Psoas muscle (tissue), 8 donors: ENCODE measurements around the gene INTS15. TPM values are rescaled to one million over a fixed set of nuclear protein-coding genes. Genes with fewer than 3 reads are reported as not detected.

ENCODE experiments used
- ATAC-seq, 4 donors: fragments of 200-7000 bp; cut with Tn5 transposase; one replicate each; pipeline ENCODE4 v1.9.1; 2020; ENCODE audit warnings: moderate library complexity in 3 of 4, mild to moderate bottlenecking in 2 of 4
- DNase-seq, 2 donors: peaks; one replicate each; pipeline ENCODE4 v3.0.0-alpha.2; 2020
- H3K27ac ChIP-seq: fragments of 200-600 bp; one replicate; pipeline ENCODE4 v1.8.0; 2022
- H3K27me3 ChIP-seq, 3 donors: fragments of 200-600 bp in 1 of 3; one replicate each; pipeline versions ENCODE4 v1.6.1 to v1.8.0; 2013 to 2022; ENCODE audit warnings: low read length in 2 of 3, mild to moderate bottlenecking in 2 of 3, moderate library complexity in 1 of 3; ENCODE audit not compliant: insufficient read depth in 3 of 3
- H3K36me3 ChIP-seq, 2 donors: fragments of 200-600 bp in 1 of 2; one replicate each; pipeline versions ENCODE4 v1.6.1 to v1.8.0; 2013 to 2022; ENCODE audit warnings: low read depth in 1 of 2, mild to moderate bottlenecking in 1 of 2, moderate library complexity in 1 of 2; ENCODE audit not compliant: insufficient read depth in 1 of 2
- H3K4me1 ChIP-seq: fragments of 200-600 bp; one replicate; pipeline ENCODE4 v1.8.0; 2022
- H3K4me3 ChIP-seq: fragments of 200-600 bp; one replicate; pipeline ENCODE4 v1.8.0; 2022; ENCODE audit warnings: mild to moderate bottlenecking
- H3K9me3 ChIP-seq: fragments of 200-600 bp; one replicate; pipeline ENCODE4 v1.8.0; 2022
- WGBS, 3 donors: extraction: QIAGEN DNeasy Blood & Tissue Kit; methylation state at CpG; one replicate each; pipeline versions ENCODE4 v1.1.6 to v1.1.7; 2013; 5-methylcytosine and 5-hydroxymethylcytosine counted together
- intact Hi-C, 2 donors: fragments of 100-400 bp; cut with DNase I; formaldehyde crosslinking; loops; one replicate each; pipeline versions ENCODE4 v1.11.0 to v1.14.2; 2022
- polyA plus RNA-seq, 3 donors: library from polyadenylated mRNA; stranded (reverse); fragments of 200-250 nt; gene quantifications; one replicate each; pipeline ENCODE4 v1.2.3, GENCODE V29; 2013
- total RNA-seq, 4 donors: library from RNA; stranded (reverse); fragmentation: NEBNext Ultra II Directional in 2 of 4; extraction: Animal tissue kit (Norgen Biotek cat#: 25700) in 2 of 4; gene quantifications; one replicate each; pipeline versions ENCODE4 v1.2.1 to v1.2.4, GENCODE V29; 2021 to 2023
- TF ChIP-seq, protein P1 (sequence below): fragments of 200-600 bp; IDR thresholded peaks from one replicate; pipeline ENCODE4 v1.8.0; 2022; ENCODE audit warnings: antibody characterized with exemption
- donor health status: healthy with polysubstance abuse.
- donor health status: DM: no; HTN: no; CAD: no; lungs with moderate emphysema.
- donor health status: Bipolar disorder and iron deficiency.
- donor health status: healthy.
- donor health status: DM: yes; HTN: yes; CAD: no.
- donor health status: DM: no; HTN: no; CAD: no.
- donor health status: DM: no; HTN: no; CAD: no.
- donor health status: DM: yes; HTN: yes; CAD: no.

The INTS15 gene
- total and polyA plus RNA-seq, 7 donors: 14.1 to 46.0 (median 24.0) TPM

DNA sequence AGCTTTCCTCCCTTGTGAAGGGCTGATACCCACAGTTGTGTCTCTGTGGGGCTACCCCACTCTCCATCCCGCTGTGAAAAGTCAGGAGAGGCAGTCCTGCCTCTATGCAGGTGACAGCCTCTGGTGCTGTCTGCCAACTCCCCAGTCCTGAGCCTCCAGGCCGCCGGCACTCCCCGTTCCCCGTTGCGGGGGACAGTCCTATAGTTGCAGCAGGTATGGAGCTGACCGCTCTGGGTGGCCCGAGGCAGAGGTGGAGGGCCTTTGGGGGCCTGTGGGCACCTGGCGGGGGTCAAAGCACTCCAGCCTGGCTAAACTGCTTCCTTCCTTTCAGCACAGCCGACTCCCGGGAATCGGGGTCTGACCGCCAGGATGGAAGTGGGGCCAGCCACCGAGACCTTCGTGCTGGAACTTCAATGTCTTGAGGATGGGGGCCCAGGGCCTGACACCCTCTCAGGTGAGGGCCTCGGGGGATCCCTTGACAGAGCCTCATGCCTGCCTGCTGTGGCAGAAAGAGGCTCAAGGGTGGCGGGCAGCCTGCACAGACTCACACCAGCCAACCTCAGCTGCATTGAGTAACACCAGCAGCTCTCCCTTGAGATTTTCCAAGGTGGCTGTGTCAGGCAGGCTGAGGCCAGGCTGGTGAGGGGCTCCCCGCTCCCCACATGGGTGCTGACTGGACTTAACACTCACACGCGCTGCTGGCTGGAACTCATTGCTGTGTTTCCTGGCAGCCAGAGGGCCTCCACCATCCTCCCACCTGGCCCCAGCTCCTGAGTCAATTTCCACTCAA, 27.2 kb downstream of the INTS15 start:
- Histone ChIP-seq H3K27me3 (no peaks in the 10 kb centered on the region), H3K4me1 (peaks cover 3% of the 10 kb centered on the region), H3K27ac (no peak overlapping the region), H3K4me3 (no peak overlapping the region), H3K9me3 (no peaks in the 10 kb centered on the region), H3K36me3 (peaks cover 0 to 9% of the 10 kb centered on the region in 2 donors)
- intact Hi-C loops: no loop called here
- TF ChIP-seq, protein P1, sequence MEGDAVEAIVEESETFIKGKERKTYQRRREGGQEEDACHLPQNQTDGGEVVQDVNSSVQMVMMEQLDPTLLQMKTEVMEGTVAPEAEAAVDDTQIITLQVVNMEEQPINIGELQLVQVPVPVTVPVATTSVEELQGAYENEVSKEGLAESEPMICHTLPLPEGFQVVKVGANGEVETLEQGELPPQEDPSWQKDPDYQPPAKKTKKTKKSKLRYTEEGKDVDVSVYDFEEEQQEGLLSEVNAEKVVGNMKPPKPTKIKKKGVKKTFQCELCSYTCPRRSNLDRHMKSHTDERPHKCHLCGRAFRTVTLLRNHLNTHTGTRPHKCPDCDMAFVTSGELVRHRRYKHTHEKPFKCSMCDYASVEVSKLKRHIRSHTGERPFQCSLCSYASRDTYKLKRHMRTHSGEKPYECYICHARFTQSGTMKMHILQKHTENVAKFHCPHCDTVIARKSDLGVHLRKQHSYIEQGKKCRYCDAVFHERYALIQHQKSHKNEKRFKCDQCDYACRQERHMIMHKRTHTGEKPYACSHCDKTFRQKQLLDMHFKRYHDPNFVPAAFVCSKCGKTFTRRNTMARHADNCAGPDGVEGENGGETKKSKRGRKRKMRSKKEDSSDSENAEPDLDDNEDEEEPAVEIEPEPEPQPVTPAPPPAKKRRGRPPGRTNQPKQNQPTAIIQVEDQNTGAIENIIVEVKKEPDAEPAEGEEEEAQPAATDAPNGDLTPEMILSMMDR: no peak
- ATAC-seq (no peak), DNase-seq (no peak)
- WGBS, 3 donors: 87 to 91% (median 87%) methylated on average over 20 of the region's 20 CpGs

DNA sequence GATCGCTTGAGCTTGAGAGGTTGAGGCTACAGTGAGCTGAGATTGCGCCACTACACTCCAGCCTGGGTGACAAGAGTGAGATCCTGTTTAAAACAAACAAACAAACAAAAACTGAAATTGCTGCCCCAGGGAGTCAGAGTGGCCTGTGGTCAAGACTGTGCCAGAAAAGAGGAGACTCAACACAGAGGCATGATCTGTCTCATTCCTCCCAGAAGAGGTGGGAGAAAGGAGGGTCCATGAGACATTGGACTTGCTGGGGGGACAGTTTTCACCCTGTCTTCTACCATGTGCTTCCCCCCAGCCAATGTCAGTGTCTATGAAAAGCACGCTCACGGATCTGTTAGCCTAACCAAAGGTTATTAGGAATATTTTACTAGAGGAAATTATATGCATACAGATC, 28.8 kb downstream of the INTS15 start:
- DNase-seq (no peak), ATAC-seq (no peak)
- Histone ChIP-seq H3K36me3 (peaks cover 0 to 18% of the 10 kb centered on the region in 2 donors), H3K4me3 (no peak overlapping the region), H3K9me3 (no peaks in the 10 kb centered on the region), H3K27me3 (no peaks in the 10 kb centered on the region), H3K4me1 (peaks cover 3% of the 10 kb centered on the region), H3K27ac (no peak overlapping the region)
- TF ChIP-seq, protein P1: no peak
- 71 to 84% (median 83%) methylated on average over 4 of the region's 4 CpGs for WGBS, 3 donors
- intact Hi-C loops: no loop called here

DNA sequence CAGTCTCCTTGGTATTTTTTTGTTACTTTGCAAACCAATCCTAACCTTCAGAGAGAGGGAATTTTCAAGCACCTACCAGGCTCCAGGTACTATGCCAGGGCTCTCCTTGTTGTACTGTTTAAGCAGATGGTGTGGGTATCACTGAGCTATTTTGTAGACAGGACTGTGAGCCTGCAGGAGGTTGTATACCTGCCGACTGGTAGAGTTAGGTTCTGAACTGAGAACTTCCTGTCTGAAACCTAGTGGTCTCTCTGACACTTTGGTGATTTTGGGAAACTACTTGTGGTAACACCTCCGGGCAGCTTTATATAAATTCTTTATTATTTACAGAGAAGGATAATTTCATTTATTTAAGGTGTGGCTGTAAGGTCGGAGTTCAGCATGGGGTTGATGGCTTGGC, 30.1 kb downstream of the INTS15 start:
- intact Hi-C loops: no loop called here
- 89 to 92% (median 90%) methylated on average over 3 of the region's 3 CpGs for WGBS, 3 donors
- no peak for ATAC-seq
- TF ChIP-seq, protein P1: no peak
- Histone ChIP-seq H3K9me3 (no peaks in the 10 kb centered on the region), H3K27me3 (no peaks in the 10 kb centered on the region), H3K36me3 (peaks cover 0 to 21% of the 10 kb centered on the region in 2 donors), H3K4me3 (no peak overlapping the region), H3K4me1 (peaks cover 3% of the 10 kb centered on the region), H3K27ac (no peak overlapping the region)
- no peak for DNase-seq

DNA sequence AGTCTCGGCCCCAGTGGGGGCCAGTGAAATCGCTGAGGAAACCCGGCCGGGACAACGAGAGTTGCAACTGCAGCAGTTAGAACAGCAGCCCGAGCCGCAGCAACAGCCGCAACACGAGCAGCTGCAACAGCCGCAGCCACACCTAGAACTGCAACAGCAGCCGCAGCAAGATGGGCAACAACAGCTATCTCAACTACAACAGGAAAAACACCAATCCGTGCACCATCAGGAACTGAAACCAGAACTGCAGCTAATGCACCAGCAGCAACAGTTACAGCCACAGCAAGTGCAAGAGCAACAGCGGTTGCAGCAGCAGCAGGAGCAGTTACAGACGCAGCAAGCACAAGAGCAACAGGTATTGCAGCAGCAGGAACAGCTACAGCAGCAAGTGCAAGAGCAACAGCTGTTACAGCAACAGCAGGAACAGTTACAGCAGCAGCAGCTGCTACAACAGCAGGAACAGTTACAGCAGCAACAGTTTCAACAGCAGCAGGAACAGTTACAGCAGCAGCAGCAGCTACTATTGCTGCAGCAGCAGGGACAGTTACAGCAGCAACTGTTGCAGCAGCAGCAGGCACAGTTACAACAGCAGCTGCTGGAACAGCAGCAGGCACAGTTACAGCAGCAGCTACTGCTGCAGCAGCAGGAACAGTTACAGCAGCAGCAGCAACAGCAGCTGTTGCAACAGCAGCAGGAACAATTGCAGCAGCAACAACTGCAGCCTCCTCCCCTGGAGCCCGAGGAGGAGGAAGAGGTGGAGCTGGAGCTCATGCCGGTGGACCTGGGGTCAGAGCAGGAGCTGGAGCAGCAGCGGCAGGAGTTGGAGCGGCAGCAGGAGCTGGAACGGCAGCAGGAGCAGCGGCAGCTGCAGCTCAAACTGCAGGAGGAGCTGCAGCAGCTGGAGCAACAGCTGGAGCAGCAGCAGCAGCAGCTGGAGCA, 31.6 kb downstream of the INTS15 start:
- Histone ChIP-seq H3K36me3 (peaks cover 0 to 21% of the 10 kb centered on the region in 2 donors), H3K27me3 (no peaks in the 10 kb centered on the region), H3K4me3 (no peak overlapping the region), H3K4me1 (no peaks in the 10 kb centered on the region), H3K9me3 (no peaks in the 10 kb centered on the region), H3K27ac (no peak overlapping the region)
- 89 to 92% (median 90%) methylated on average over 20 of the region's 20 CpGs for WGBS, 3 donors
- ATAC-seq (no peak), DNase-seq (no peak)
- TF ChIP-seq, protein P1: no peak
- intact Hi-C loops: no loop called here
